WTC11 (cell line): ENCODE data around the gene HNRNPM. TPM values are rescaled to one million over a fixed set of nuclear protein-coding genes. Genes with fewer than 3 reads are reported as not detected.
A peak's percentile ranks its signal among the peaks of the same experiment; 100 is the strongest.

Source experiments
- ATAC-seq: fragments of 200-7000 bp; cut with Tn5 transposase; 2 replicates; pipeline ENCODE4 v1.10.0; 2021; ENCODE audit warnings: mild to moderate bottlenecking, moderate library complexity
- CTCF ChIA-PET: fragments of 300-600 bp; sonication (Branson Sonifier 250); formaldehyde crosslinking; loops from one replicate; lab custom pipeline; 2021; ENCODE audit warnings: antibody characterized with exemption; lab: Charles Lee
- POLR2A ChIA-PET: fragments of 350-600 bp; sonication (Branson Sonifier 250); formaldehyde crosslinking; loops from one replicate; lab custom pipeline; 2021; ENCODE audit warnings: antibody characterized with exemption; lab: Charles Lee
- DNase-seq: peaks from one replicate; pipeline ENCODE4 v3.0.0; 2021; ENCODE audit warnings: low spot score
- H3K27ac Mint-ChIP-seq: 2 replicates; pipeline ENCODE4 v1.8.0; 2021; ENCODE audit warnings: mixed read lengths
- H3K27me3 Mint-ChIP-seq: 2 replicates; pipeline ENCODE4 v1.8.0; 2021; ENCODE audit warnings: low read depth, mild to moderate bottlenecking, moderate library complexity, mixed read lengths
- H3K36me3 Mint-ChIP-seq: 2 replicates; pipeline ENCODE4 v1.8.0; 2021; ENCODE audit warnings: mixed read lengths
- H3K4me1 Mint-ChIP-seq: 2 replicates; pipeline ENCODE4 v1.8.0; 2022; ENCODE audit warnings: mixed read lengths
- H3K4me3 Mint-ChIP-seq: 2 replicates; pipeline ENCODE4 v1.8.0; 2021; ENCODE audit warnings: mild to moderate bottlenecking, moderate library complexity, mixed read lengths
- H3K9me3 Mint-ChIP-seq: 2 replicates; pipeline ENCODE4 v1.8.0; 2021; ENCODE audit warnings: mixed read lengths
- ARID4B ChIP-seq: sonication (generic); formaldehyde crosslinking; IDR thresholded peaks from 2 replicates; pipeline ENCODE4 v1.8.0; 2023; ENCODE audit warnings: missing genetic modification reagents, mild to moderate bottlenecking, borderline replicate concordance
- ATF2 ChIP-seq: sonication (generic); formaldehyde crosslinking; IDR thresholded peaks from 2 replicates; pipeline ENCODE4 v1.8.1; 2022; ENCODE audit warnings: low read depth, missing genetic modification reagents, borderline replicate concordance
- ETV6 ChIP-seq: sonication (generic); formaldehyde crosslinking; IDR thresholded peaks from 2 replicates; pipeline ENCODE4 v1.8.1; 2022; ENCODE audit warnings: mild to moderate bottlenecking, missing genetic modification reagents
- HMGA2 ChIP-seq: fragments of 250-450 bp; sonication (Bioruptor Pico); IDR thresholded peaks from 2 replicates; pipeline ENCODE4 v1.4.0; 2021; ENCODE audit warnings: mild to moderate bottlenecking, moderate library complexity
- NFATC4 ChIP-seq: fragments of 250-450 bp; sonication (Bioruptor Pico); IDR thresholded peaks from 2 replicates; pipeline ENCODE4 v1.9.0; 2021; ENCODE audit warnings: mild to moderate bottlenecking
- NFE2L1 ChIP-seq: sonication (generic); formaldehyde crosslinking; IDR thresholded peaks from 2 replicates; pipeline ENCODE4 v1.8.1; 2023; ENCODE audit warnings: missing genetic modification reagents
- NR1H2 ChIP-seq: sonication (generic); formaldehyde crosslinking; IDR thresholded peaks from 2 replicates; pipeline ENCODE4 v1.9.0; 2021; ENCODE audit warnings: mild to moderate bottlenecking, moderate library complexity, missing genetic modification reagents
- RORB ChIP-seq: fragments of 250-450 bp; sonication (Bioruptor Pico); IDR thresholded peaks from 2 replicates; pipeline ENCODE4 v1.9.0; 2021; ENCODE audit warnings: mild to moderate bottlenecking
- TEAD4 ChIP-seq: sonication (generic); formaldehyde crosslinking; IDR thresholded peaks from 2 replicates; pipeline ENCODE4 v1.8.0; 2022; ENCODE audit warnings: mild to moderate bottlenecking, missing genetic modification reagents
- ZNF219 ChIP-seq: sonication (generic); formaldehyde crosslinking; IDR thresholded peaks from 2 replicates; pipeline ENCODE4 v1.8.0; 2023; ENCODE audit warnings: missing genetic modification reagents, mild to moderate bottlenecking, borderline replicate concordance
- ZNF263 ChIP-seq: sonication (generic); formaldehyde crosslinking; IDR thresholded peaks from 2 replicates; pipeline ENCODE4 v1.8.1; 2022; ENCODE audit warnings: low read depth, mild to moderate bottlenecking, moderate library complexity, missing genetic modification reagents
- ZNF512 ChIP-seq: sonication (generic); formaldehyde crosslinking; IDR thresholded peaks from 2 replicates; pipeline ENCODE4 v1.8.1; 2022; ENCODE audit warnings: missing genetic modification reagents, borderline replicate concordance
- total RNA-seq: library from RNA; stranded (reverse); gene quantifications from 3 replicates; pipeline ENCODE4 v1.2.3, GENCODE V29; 2021
- TF ChIP-seq, protein P1 (sequence below): fragments of 250-450 bp; sonication (Bioruptor Pico); conservative IDR thresholded peaks from 2 replicates; pipeline ENCODE4 v1.9.0; 2021; ENCODE audit warnings: mild to moderate bottlenecking
- TF ChIP-seq, protein P2 (sequence below): sonication (generic); formaldehyde crosslinking; IDR thresholded peaks from 2 replicates; pipeline ENCODE4 v1.8.1; 2023; ENCODE audit warnings: mild to moderate bottlenecking, missing genetic modification reagents, moderate library complexity
- TF ChIP-seq, protein P3 (sequence below): sonication (generic); formaldehyde crosslinking; IDR thresholded peaks from 2 replicates; pipeline ENCODE4 v1.8.1; 2023; ENCODE audit warnings: mild to moderate bottlenecking, missing genetic modification reagents, borderline replicate concordance
- TF ChIP-seq, protein P4 (sequence below): sonication (generic); formaldehyde crosslinking; conservative IDR thresholded peaks from 2 replicates; pipeline ENCODE4 v1.8.1; 2022; ENCODE audit warnings: mild to moderate bottlenecking, missing genetic modification reagents

Gene HNRNPM
- total RNA-seq, 1 experiment from 2014 or later: 416 TPM

DNA sequence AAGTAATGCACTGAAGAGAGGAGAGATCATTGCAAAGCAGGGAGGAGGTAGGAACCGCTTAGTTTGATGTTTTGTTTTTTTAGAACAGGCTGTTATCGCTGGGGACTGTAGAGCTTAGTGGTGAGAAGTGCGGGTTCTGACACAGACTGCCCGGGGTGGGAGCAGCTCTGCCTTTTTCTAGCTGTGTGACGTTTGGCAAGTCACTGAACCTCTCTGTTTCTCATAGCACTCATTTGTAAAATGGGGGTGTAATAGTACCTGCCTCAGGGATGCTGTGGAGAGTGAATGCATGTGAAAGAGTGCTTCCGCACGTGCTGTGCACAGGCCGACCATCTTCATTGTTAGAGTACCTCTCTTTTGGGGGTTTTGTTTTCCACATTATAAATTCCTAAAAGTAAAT, 38.4 kb downstream of the HNRNPM start:
- Mint-ChIP-seq H3K4me3 (no peak overlapping the region), H3K27ac (peak overlapping the region; percentile 72), H3K9me3 (no peaks in the 10 kb centered on the region), H3K4me1 (peaks cover 9% of the 10 kb centered on the region; the same call in 1 of the 2 replicates)
- TF ChIP-seq, protein P1, sequence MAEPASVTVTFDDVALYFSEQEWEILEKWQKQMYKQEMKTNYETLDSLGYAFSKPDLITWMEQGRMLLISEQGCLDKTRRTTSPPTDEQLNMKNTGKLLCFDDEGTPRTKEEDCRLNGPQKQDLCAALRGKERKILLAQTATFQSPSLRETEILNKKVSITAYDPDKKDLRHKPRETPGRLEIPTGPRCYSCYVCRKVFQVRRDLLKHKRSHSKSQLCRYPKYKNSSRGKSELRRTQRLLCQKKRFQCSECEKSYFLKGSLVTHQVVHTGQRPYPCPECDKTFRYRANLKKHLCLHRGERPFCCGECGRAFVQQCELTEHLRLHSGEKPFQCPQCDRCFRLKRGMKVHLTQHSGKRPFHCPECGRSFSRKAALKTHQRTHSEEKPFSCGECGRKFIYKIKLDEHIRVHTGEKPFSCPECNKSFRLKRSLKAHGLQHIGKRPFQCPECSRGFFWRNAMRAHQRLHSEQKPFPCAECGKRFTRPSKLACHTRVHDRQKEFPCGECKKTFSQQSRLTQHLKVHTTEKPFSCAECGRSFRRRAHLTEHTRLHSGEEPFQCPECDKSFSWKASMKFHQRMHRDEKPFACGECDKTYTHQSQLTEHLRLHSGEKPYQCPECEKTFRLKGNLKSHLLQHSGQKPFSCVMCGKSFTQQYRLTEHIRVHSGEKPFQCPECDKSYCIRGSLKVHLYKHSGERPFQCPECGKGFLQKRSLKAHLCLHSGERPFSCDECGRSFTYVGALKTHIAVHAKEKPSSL (CRISPR knock-in tag): no peak
- no peak for TF ChIP-seq ZNF512
- TF ChIP-seq NFE2L1: no peak
- TF ChIP-seq ATF2 (CRISPR knock-in tag): no peak
- TF ChIP-seq NFATC4 (CRISPR knock-in tag): no peak
- no peak for TF ChIP-seq ARID4B (CRISPR knock-in tag)
- TF ChIP-seq, protein P2, sequence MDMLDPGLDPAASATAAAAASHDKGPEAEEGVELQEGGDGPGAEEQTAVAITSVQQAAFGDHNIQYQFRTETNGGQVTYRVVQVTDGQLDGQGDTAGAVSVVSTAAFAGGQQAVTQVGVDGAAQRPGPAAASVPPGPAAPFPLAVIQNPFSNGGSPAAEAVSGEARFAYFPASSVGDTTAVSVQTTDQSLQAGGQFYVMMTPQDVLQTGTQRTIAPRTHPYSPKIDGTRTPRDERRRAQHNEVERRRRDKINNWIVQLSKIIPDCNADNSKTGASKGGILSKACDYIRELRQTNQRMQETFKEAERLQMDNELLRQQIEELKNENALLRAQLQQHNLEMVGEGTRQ (CRISPR knock-in tag): no peak
- no peak for TF ChIP-seq TEAD4
- TF ChIP-seq ZNF263: no peak
- TF ChIP-seq, protein P3, sequence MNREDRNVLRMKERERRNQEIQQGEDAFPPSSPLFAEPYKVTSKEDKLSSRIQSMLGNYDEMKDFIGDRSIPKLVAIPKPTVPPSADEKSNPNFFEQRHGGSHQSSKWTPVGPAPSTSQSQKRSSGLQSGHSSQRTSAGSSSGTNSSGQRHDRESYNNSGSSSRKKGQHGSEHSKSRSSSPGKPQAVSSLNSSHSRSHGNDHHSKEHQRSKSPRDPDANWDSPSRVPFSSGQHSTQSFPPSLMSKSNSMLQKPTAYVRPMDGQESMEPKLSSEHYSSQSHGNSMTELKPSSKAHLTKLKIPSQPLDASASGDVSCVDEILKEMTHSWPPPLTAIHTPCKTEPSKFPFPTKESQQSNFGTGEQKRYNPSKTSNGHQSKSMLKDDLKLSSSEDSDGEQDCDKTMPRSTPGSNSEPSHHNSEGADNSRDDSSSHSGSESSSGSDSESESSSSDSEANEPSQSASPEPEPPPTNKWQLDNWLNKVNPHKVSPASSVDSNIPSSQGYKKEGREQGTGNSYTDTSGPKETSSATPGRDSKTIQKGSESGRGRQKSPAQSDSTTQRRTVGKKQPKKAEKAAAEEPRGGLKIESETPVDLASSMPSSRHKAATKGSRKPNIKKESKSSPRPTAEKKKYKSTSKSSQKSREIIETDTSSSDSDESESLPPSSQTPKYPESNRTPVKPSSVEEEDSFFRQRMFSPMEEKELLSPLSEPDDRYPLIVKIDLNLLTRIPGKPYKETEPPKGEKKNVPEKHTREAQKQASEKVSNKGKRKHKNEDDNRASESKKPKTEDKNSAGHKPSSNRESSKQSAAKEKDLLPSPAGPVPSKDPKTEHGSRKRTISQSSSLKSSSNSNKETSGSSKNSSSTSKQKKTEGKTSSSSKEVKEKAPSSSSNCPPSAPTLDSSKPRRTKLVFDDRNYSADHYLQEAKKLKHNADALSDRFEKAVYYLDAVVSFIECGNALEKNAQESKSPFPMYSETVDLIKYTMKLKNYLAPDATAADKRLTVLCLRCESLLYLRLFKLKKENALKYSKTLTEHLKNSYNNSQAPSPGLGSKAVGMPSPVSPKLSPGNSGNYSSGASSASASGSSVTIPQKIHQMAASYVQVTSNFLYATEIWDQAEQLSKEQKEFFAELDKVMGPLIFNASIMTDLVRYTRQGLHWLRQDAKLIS (CRISPR knock-in tag): no peak
- TF ChIP-seq ZNF219 (CRISPR knock-in tag): no peak
- no peak for TF ChIP-seq NR1H2 (CRISPR knock-in tag)
- TF ChIP-seq ETV6 (CRISPR knock-in tag): no peak
- no peak for TF ChIP-seq HMGA2 (CRISPR knock-in tag)
- TF ChIP-seq, protein P4, sequence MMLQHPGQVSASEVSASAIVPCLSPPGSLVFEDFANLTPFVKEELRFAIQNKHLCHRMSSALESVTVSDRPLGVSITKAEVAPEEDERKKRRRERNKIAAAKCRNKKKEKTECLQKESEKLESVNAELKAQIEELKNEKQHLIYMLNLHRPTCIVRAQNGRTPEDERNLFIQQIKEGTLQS (CRISPR knock-in tag): no peak
- no peak for TF ChIP-seq RORB (CRISPR knock-in tag)
- TF ChIP-seq, all 79 proteins: peak for 0
- Mint-ChIP-seq H3K36me3 (peaks cover 88% of the 10 kb centered on the region), H3K27me3 (no peaks in the 10 kb centered on the region)
- ChIA-PET CTCF (interaction anchor here (2.0 kb wide), 1 partner anchor 12 kb away, joined by 7 read pairs; no protein-coding TSS in a partner anchor), POLR2A (no interaction called here)
- DNase-seq: no peak
- no peak for ATAC-seq
